HG02588 (cell line): ENCODE data around the gene RBM20.
"Not testable (repeated sequence)": the region's sequence is repeated elsewhere in the genome, so short reads cannot be mapped to it uniquely, and the experiment has no call there.

Source experiments
- ATAC-seq: cut with Tn5 transposase; IDR thresholded peaks from one replicate; pipeline ENCODE4 v1.9.1; 2021; ENCODE audit warnings: mild to moderate bottlenecking, moderate library complexity; ENCODE audit not compliant: unreplicated experiment

RBM20 gene

GRCh38 chr10:110758898-110759297 lies 114.8 kb downstream of the RBM20 start:
- ATAC-seq, result no peak

- ATAC-seq, result no peak
Measured at GRCh38 chr10:110759523-110759922, 115.4 kb downstream of the RBM20 start.

- ATAC-seq, result no peak
Measured at GRCh38 chr10:110762109-110762848, 118.1 kb downstream of the RBM20 start.

- no peak for ATAC-seq
Measured at GRCh38 chr10:110762849-110763211, 118.7 kb downstream of the RBM20 start.

GRCh38 chr10:110764378-110764777 lies 120.2 kb downstream of the RBM20 start:
- no peak for ATAC-seq

GRCh38 chr10:110764793-110765512 lies 120.8 kb downstream of the RBM20 start:
- ATAC-seq, result no peak

- no peak for ATAC-seq
Measured at GRCh38 chr10:110765513-110766319, 121.6 kb downstream of the RBM20 start.

- not testable (repeated sequence) for ATAC-seq
Measured at GRCh38 chr10:110767601-110768000, 123.5 kb downstream of the RBM20 start.

GRCh38 chr10:110770243-110770642 lies 126.1 kb downstream of the RBM20 start:
- no peak for ATAC-seq

- ATAC-seq, result no peak
Measured at GRCh38 chr10:110771486-110771885, 127.3 kb downstream of the RBM20 start.

- ATAC-seq, result no peak
Measured at GRCh38 chr10:110771991-110772390, 127.9 kb downstream of the RBM20 start.

GRCh38 chr10:110772454-110773025 lies 128.4 kb downstream of the RBM20 start:
- ATAC-seq, result no peak

- ATAC-seq, result no peak
Measured at GRCh38 chr10:110773693-110774068, 129.5 kb downstream of the RBM20 start.

GRCh38 chr10:110774069-110775019 lies 130.2 kb downstream of the RBM20 start:
- ATAC-seq, result peak; percentile 92

- ATAC-seq, result no peak
Measured at GRCh38 chr10:110775020-110775375, 130.9 kb downstream of the RBM20 start.

GRCh38 chr10:110775406-110775805 lies 131.3 kb downstream of the RBM20 start:
- ATAC-seq, result no peak

- no peak for ATAC-seq
Measured at GRCh38 chr10:110777017-110777416, 132.9 kb downstream of the RBM20 start.

GRCh38 chr10:110777661-110778060 lies 133.5 kb downstream of the RBM20 start:
- no peak for ATAC-seq

GRCh38 chr10:110778211-110778610 lies 134.1 kb downstream of the RBM20 start:
- ATAC-seq, result no peak

GRCh38 chr10:110779489-110779888 lies 135.4 kb downstream of the RBM20 start:
- no peak for ATAC-seq
